Fibroblast of lung (primary cell): ENCODE data around the gene HAUS2.
"Not testable (repeated sequence)": the region's sequence is repeated elsewhere in the genome, so short reads cannot be mapped to it uniquely, and the experiment has no call there.

Experiments
- CTCF ChIP-seq, 2 donors: IDR thresholded peaks in 1 of 2; conservative IDR thresholded peaks in 1 of 2; 1 replicate in 1 of 2; 2 replicates in 1 of 2; pipeline ENCODE4 v1.5.1; 2011 to 2012; ENCODE audit warnings: low read length in 2 of 2, control low read depth in 1 of 2, inconsistent platforms in 1 of 2, low read depth in 1 of 2, mild to moderate bottlenecking in 1 of 2
- EZH2 ChIP-seq: IDR thresholded peaks from 2 replicates; pipeline ENCODE4 v1.5.1; 2012; ENCODE audit warnings: low read length, control low read depth, mild to moderate bottlenecking; ENCODE audit errors: missing control alignments

GRCh38 chr15:42556550-42557207 lies 8.0 kb downstream of the HAUS2 start:
- TF ChIP-seq CTCF (conservative IDR thresholded peaks at IDR 0.05 in 1 of 2, IDR thresholded peaks at IDR 0.05 in 1 of 2; ENCODE audit: low read depth in 1 of 2, low read length in 2 of 2); EZH2: not testable (repeated sequence)
